DND-41 (cell line): ENCODE results near the gene TOMM70.

Experiments used
- ATAC-seq: fragments of 200-7000 bp; cut with Tn5 transposase; 3 replicates; pipeline ENCODE4 v1.9.1; 2021; ENCODE audit warnings: low read depth; ENCODE audit not compliant: insufficient read depth
- DNase-seq: peaks from one replicate; pipeline ENCODE4 v3.0.0-alpha.2; 2020
- H2AFZ ChIP-seq: 2 replicates; pipeline ENCODE4 v1.6.0; 2012; ENCODE audit warnings: low read depth, low read length
- H3K27ac ChIP-seq: 2 replicates; pipeline ENCODE4 v1.5.1; 2012; ENCODE audit warnings: low read length, inconsistent platforms
- H3K27me3 ChIP-seq: fragments of 200-600 bp; sonication (generic); 2 replicates; pipeline ENCODE4 v1.6.0; 2012; ENCODE audit warnings: low read length, mild to moderate bottlenecking, inconsistent platforms; ENCODE audit not compliant: insufficient read depth, poor library complexity
- H3K36me3 ChIP-seq: 2 replicates; pipeline ENCODE4 v1.5.1; 2012; ENCODE audit warnings: low read length, inconsistent platforms; ENCODE audit not compliant: insufficient read depth
- H3K4me1 ChIP-seq: 2 replicates; pipeline ENCODE4 v1.5.1; 2012; ENCODE audit warnings: mild to moderate bottlenecking, low read length; ENCODE audit not compliant: insufficient read depth
- H3K4me2 ChIP-seq: 2 replicates; pipeline ENCODE4 v1.6.0; 2012; ENCODE audit warnings: mild to moderate bottlenecking, moderate library complexity, low read length, inconsistent platforms; ENCODE audit not compliant: insufficient read depth
- H3K4me3 ChIP-seq, 2 experiments: fragments of 200-600 bp in 1 of 2; shearing (Covaris generic) in 1 of 2; 2 replicates each; pipeline ENCODE4 v1.5.1; 2012 to 2016; ENCODE audit warnings: inconsistent platforms in 2 of 2, low read length in 2 of 2, mild to moderate bottlenecking in 2 of 2, low read depth in 1 of 2, moderate library complexity in 1 of 2
- H3K79me2 ChIP-seq: 2 replicates; pipeline ENCODE4 v1.6.0; 2012; ENCODE audit warnings: low read length, inconsistent platforms; ENCODE audit not compliant: insufficient read depth
- H3K9ac ChIP-seq: 2 replicates; pipeline ENCODE4 v1.6.0; 2012; ENCODE audit warnings: low read depth, mild to moderate bottlenecking, inconsistent platforms, low read length, moderate library complexity
- H3K9me3 ChIP-seq: 2 replicates; pipeline ENCODE4 v1.5.1; 2012; ENCODE audit warnings: low read length, moderate library complexity, mild to moderate bottlenecking, inconsistent platforms; ENCODE audit not compliant: insufficient read depth, severe bottlenecking
- H4K20me1 ChIP-seq: 2 replicates; pipeline ENCODE4 v1.6.0; 2012; ENCODE audit warnings: low read length; ENCODE audit not compliant: insufficient read depth
- CTCF ChIP-seq: IDR thresholded peaks from 2 replicates; pipeline ENCODE4 v1.5.1; 2012; ENCODE audit warnings: borderline replicate concordance, low read length, moderate library complexity, mild to moderate bottlenecking; ENCODE audit not compliant: poor library complexity, severe bottlenecking; ENCODE audit errors: extremely low read depth
- EZH2 ChIP-seq: IDR thresholded peaks from 3 replicates; pipeline ENCODE4 v1.6.1; 2012; ENCODE audit warnings: borderline replicate concordance, low read depth, mild to moderate bottlenecking, moderate library complexity, low read length, inconsistent platforms; ENCODE audit not compliant: severe bottlenecking

TOMM70 gene

GRCh38 chr3:100427699-100428098 lies 26.8 kb upstream of the TOMM70 start:
- Histone ChIP-seq H3K27ac (no peak overlapping the region), H2AFZ (no peak overlapping the region), H3K27me3 (no peaks in the 10 kb centered on the region), H3K4me1 (no peaks in the 10 kb centered on the region), H3K36me3 (no peaks in the 10 kb centered on the region), H3K4me2 (no peak overlapping the region), H4K20me1 (no peaks in the 10 kb centered on the region), H3K79me2 (no peaks in the 10 kb centered on the region), H3K4me3 (no peak overlapping the region), H3K9me3 (no peaks in the 10 kb centered on the region), H3K9ac (no peak overlapping the region)
- ATAC-seq (no peak), DNase-seq (no peak)
- TF ChIP-seq CTCF (no peak), EZH2 (no peak)

GRCh38 chr3:100426067-100426682 lies 25.3 kb upstream of the TOMM70 start:
- H3K9ac ChIP-seq = no peak overlapping the region
- H3K4me2 ChIP-seq = no peak overlapping the region
- TF ChIP-seq CTCF (no peak), EZH2 (no peak)
- H3K79me2 ChIP-seq = no peaks in the 10 kb centered on the region
- H3K27me3 ChIP-seq = no peaks in the 10 kb centered on the region
- no peaks in the 10 kb centered on the region for H3K9me3 ChIP-seq
- ATAC-seq (no peak), DNase-seq (no peak)
- no peaks in the 10 kb centered on the region for H3K36me3 ChIP-seq
- no peak overlapping the region for H3K4me3 ChIP-seq
- no peaks in the 10 kb centered on the region for H4K20me1 ChIP-seq
- no peak overlapping the region for H3K27ac ChIP-seq
- H3K4me1 ChIP-seq = no peaks in the 10 kb centered on the region
- H2AFZ ChIP-seq = no peak overlapping the region

GRCh38 chr3:100425316-100425715 lies 24.4 kb upstream of the TOMM70 start:
- Histone ChIP-seq H3K4me1 (no peaks in the 10 kb centered on the region), H3K9ac (no peak overlapping the region), H3K9me3 (no peaks in the 10 kb centered on the region), H3K4me2 (no peak overlapping the region), H3K4me3 (no peak overlapping the region), H3K36me3 (no peaks in the 10 kb centered on the region), H3K27ac (no peak overlapping the region), H4K20me1 (no peaks in the 10 kb centered on the region), H3K27me3 (no peaks in the 10 kb centered on the region), H2AFZ (no peak overlapping the region), H3K79me2 (no peaks in the 10 kb centered on the region)
- TF ChIP-seq CTCF (no peak), EZH2 (no peak)
- ATAC-seq = no peak
- DNase-seq = no peak

GRCh38 chr3:100424261-100424660 lies 23.4 kb upstream of the TOMM70 start:
- H3K36me3 ChIP-seq = no peaks in the 10 kb centered on the region
- no peaks in the 10 kb centered on the region for H3K79me2 ChIP-seq
- no peak overlapping the region for H2AFZ ChIP-seq
- no peak overlapping the region for H3K4me2 ChIP-seq
- no peak overlapping the region for H3K4me3 ChIP-seq
- no peak overlapping the region for H3K27ac ChIP-seq
- TF ChIP-seq CTCF = no peak
- no peak for TF ChIP-seq EZH2
- DNase-seq (no peak), ATAC-seq (no peak)
- no peaks in the 10 kb centered on the region for H3K4me1 ChIP-seq
- H3K27me3 ChIP-seq = no peaks in the 10 kb centered on the region
- H3K9me3 ChIP-seq = no peaks in the 10 kb centered on the region
- no peak overlapping the region for H3K9ac ChIP-seq
- H4K20me1 ChIP-seq = no peaks in the 10 kb centered on the region
